Fibroblast of lung (primary cell): ENCODE results near the gene ZBTB7C. TPM values are rescaled to one million over a fixed set of nuclear protein-coding genes. Genes with fewer than 3 reads are reported as not detected.

Source experiments
- DNase-seq, 2 donors: peaks; one replicate each; pipeline versions ENCODE4 v3.0.0 to v3.0.0-alpha.2; 2010; ENCODE audit warnings: low read depth in 2 of 2
- H2AFZ ChIP-seq: 2 replicates; pipeline ENCODE4 v1.5.1; 2012; ENCODE audit warnings: low read length, control low read depth, inconsistent platforms
- H3K27ac ChIP-seq: 2 replicates; pipeline ENCODE4 v1.5.1; 2011; ENCODE audit warnings: low read length, control low read depth; ENCODE audit not compliant: insufficient read depth
- H3K27me3 ChIP-seq: 2 replicates; pipeline ENCODE4 v1.5.1; 2011; ENCODE audit warnings: mild to moderate bottlenecking, low read length; ENCODE audit not compliant: control insufficient read depth, insufficient read depth
- H3K36me3 ChIP-seq: 2 replicates; pipeline ENCODE4 v1.5.1; 2011; ENCODE audit warnings: low read length; ENCODE audit not compliant: control insufficient read depth, insufficient read depth
- H3K4me1 ChIP-seq: 2 replicates; pipeline ENCODE4 v1.5.1; 2011; ENCODE audit warnings: low read length; ENCODE audit not compliant: control insufficient read depth, insufficient read depth; ENCODE audit errors: extremely low read depth
- H3K4me2 ChIP-seq: 2 replicates; pipeline ENCODE4 v1.5.1; 2011; ENCODE audit warnings: low read length, control low read depth; ENCODE audit not compliant: insufficient read depth; ENCODE audit errors: extremely low read depth
- H3K4me3 ChIP-seq, 4 experiments: fragments of 200-600 bp in 1 of 4; sonication (generic) in 1 of 4; replicated peaks in 1 of 4; 2 replicates each; pipeline ENCODE4 v1.5.1; 2011 to 2016; ENCODE audit warnings: low read length in 4 of 4, low read depth in 3 of 4, mild to moderate bottlenecking in 3 of 4, control low read depth in 2 of 4, inconsistent platforms in 1 of 4, mixed read lengths in 1 of 4; ENCODE audit not compliant: insufficient read depth in 1 of 4; ENCODE audit errors: control extremely low read depth in 1 of 4
- H3K79me2 ChIP-seq: 2 replicates; pipeline ENCODE4 v1.5.1; 2012; ENCODE audit warnings: mild to moderate bottlenecking, low read length, inconsistent platforms; ENCODE audit not compliant: control insufficient read depth, insufficient read depth
- H3K9ac ChIP-seq: 2 replicates; pipeline ENCODE4 v1.5.1; 2011; ENCODE audit warnings: mild to moderate bottlenecking, low read length, control low read depth; ENCODE audit not compliant: insufficient read depth
- H3K9me3 ChIP-seq: 2 replicates; pipeline ENCODE4 v1.5.1; 2012; ENCODE audit warnings: low read depth, low read length; ENCODE audit not compliant: control insufficient read depth, insufficient read depth
- H4K20me1 ChIP-seq: 2 replicates; pipeline ENCODE4 v1.5.1; 2011; ENCODE audit warnings: low read length; ENCODE audit not compliant: control insufficient read depth, insufficient read depth; ENCODE audit errors: extremely low read depth
- EZH2 ChIP-seq: IDR thresholded peaks from 2 replicates; pipeline ENCODE4 v1.5.1; 2012; ENCODE audit warnings: low read length, control low read depth, mild to moderate bottlenecking; ENCODE audit errors: missing control alignments
- polyA plus RNA-seq, 2 donors: library from polyadenylated mRNA; depleted of rRNA in 1 of 2; stranded (reverse) in 1 of 2; unstranded in 1 of 2; fragments of >200 nt; gene quantifications; 2 replicates each; pipeline ENCODE4 v1.2.1, GENCODE V29; 2011 to 2012; ENCODE audit warnings: missing spikeins in 1 of 2
- total RNA-seq: library from RNA; depleted of rRNA; stranded (reverse); fragments of >200 nt; gene quantifications from 2 replicates; pipeline ENCODE4 v1.2.1, GENCODE V29; 2014
- TF ChIP-seq, protein P1 (sequence below), 2 donors: IDR thresholded peaks in 1 of 2; conservative IDR thresholded peaks in 1 of 2; 1 replicate in 1 of 2; 2 replicates in 1 of 2; pipeline ENCODE4 v1.5.1; 2011 to 2012; ENCODE audit warnings: low read length in 2 of 2, control low read depth in 1 of 2, inconsistent platforms in 1 of 2, low read depth in 1 of 2, mild to moderate bottlenecking in 1 of 2

The ZBTB7C gene
- total and polyA plus RNA-seq, 2 donors (not counting 1 experiment from before 2014, with no cell fraction given), result 0.19 to 0.33 TPM

DNA sequence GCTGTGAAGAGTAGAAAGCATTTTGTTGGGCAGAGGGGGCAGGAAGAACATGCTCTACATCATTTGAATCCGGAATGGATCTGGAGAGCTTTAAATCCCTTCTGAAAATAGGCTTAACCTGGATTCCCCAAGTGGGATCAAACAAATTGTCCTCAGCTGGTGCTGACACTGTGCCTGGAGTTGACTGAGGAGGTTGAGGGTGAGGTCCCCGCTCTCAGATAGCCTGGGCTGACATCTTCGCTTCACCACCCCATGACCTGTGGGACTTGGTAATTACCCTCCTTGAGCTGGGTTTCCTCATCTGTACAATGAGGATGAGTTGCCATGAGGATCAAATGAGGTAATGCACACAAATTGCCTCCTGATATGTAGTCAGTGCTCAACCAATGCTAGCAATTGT lies 360.9 kb downstream of the ZBTB7C start:
- Histone ChIP-seq H3K79me2 (no peaks in the 10 kb centered on the region), H3K27me3 (no peaks in the 10 kb centered on the region), H4K20me1 (no peaks in the 10 kb centered on the region), H3K9ac (no peak overlapping the region), H3K27ac (no peak overlapping the region), H2AFZ (no peak overlapping the region), H3K4me3 (no peak overlapping the region), H3K4me2 (no peak overlapping the region), H3K4me1 (no peaks in the 10 kb centered on the region), H3K36me3 (no peaks in the 10 kb centered on the region), H3K9me3 (no peaks in the 10 kb centered on the region)
- DNase-seq, result no peak
- TF ChIP-seq, protein P1, sequence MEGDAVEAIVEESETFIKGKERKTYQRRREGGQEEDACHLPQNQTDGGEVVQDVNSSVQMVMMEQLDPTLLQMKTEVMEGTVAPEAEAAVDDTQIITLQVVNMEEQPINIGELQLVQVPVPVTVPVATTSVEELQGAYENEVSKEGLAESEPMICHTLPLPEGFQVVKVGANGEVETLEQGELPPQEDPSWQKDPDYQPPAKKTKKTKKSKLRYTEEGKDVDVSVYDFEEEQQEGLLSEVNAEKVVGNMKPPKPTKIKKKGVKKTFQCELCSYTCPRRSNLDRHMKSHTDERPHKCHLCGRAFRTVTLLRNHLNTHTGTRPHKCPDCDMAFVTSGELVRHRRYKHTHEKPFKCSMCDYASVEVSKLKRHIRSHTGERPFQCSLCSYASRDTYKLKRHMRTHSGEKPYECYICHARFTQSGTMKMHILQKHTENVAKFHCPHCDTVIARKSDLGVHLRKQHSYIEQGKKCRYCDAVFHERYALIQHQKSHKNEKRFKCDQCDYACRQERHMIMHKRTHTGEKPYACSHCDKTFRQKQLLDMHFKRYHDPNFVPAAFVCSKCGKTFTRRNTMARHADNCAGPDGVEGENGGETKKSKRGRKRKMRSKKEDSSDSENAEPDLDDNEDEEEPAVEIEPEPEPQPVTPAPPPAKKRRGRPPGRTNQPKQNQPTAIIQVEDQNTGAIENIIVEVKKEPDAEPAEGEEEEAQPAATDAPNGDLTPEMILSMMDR (conservative IDR thresholded peaks at IDR 0.05 in 1 of 2, IDR thresholded peaks at IDR 0.05 in 1 of 2; ENCODE audit: low read depth in 1 of 2, low read length in 2 of 2), result no peak
- no peak for TF ChIP-seq EZH2

DNA sequence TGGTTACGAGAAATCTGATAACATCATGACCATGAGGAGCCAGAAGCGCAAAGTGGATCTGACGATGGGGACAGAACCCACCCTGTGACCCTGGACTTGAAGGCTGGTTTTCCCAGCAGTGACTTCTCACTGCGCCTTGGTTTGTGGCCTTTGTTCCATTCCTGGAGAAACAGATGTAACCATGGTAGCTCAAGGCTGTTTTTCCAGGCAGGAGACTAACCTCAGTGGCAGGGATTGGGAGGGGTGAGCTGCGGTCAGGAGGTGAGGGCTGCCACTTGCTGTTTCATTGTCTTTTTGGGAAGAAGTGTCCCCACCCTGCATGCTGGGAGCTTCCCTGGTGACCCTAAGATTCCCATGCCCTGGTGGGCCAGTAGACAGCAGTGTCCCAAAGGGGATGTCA lies 362.3 kb downstream of the ZBTB7C start:
- no peaks in the 10 kb centered on the region for H3K36me3 ChIP-seq
- no peaks in the 10 kb centered on the region for H3K79me2 ChIP-seq
- DNase-seq, result no peak
- H4K20me1 ChIP-seq, result no peaks in the 10 kb centered on the region
- no peak overlapping the region for H3K4me2 ChIP-seq
- no peaks in the 10 kb centered on the region for H3K4me1 ChIP-seq
- no peak overlapping the region for H3K4me3 ChIP-seq
- no peaks in the 10 kb centered on the region for H3K9me3 ChIP-seq
- TF ChIP-seq, protein P1 (conservative IDR thresholded peaks at IDR 0.05 in 1 of 2, IDR thresholded peaks at IDR 0.05 in 1 of 2; ENCODE audit: low read depth in 1 of 2, low read length in 2 of 2), result no peak
- TF ChIP-seq EZH2, result no peak
- no peaks in the 10 kb centered on the region for H3K27me3 ChIP-seq
- no peak overlapping the region for H3K9ac ChIP-seq
- no peak overlapping the region for H2AFZ ChIP-seq
- no peak overlapping the region for H3K27ac ChIP-seq

DNA sequence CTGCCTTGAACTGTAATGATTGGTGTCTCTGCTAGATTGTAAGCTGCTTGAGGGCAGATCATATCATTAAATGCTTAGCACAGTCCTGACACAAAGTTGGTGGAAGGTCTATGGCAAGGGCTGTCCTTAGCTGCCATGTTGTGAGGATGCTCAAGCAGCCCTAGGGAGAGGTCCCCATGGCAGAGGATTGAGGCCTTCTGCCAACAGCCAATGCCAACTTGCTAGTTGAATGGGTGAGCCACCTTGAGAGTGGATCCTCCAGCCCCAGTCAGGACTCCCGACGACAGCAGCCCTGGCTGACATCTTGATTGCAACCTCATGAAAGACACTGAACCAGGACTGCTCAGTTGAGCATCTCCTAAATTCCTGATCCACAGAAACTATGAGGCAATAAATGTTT lies 363.4 kb downstream of the ZBTB7C start:
- Histone ChIP-seq H3K27ac (no peak overlapping the region), H3K36me3 (no peaks in the 10 kb centered on the region), H3K4me1 (no peaks in the 10 kb centered on the region), H3K79me2 (no peaks in the 10 kb centered on the region), H2AFZ (no peak overlapping the region), H3K9ac (no peak overlapping the region), H3K27me3 (no peaks in the 10 kb centered on the region), H3K4me2 (no peak overlapping the region), H3K4me3 (no peak overlapping the region), H4K20me1 (no peaks in the 10 kb centered on the region), H3K9me3 (no peaks in the 10 kb centered on the region)
- TF ChIP-seq, protein P1 (conservative IDR thresholded peaks at IDR 0.05 in 1 of 2, IDR thresholded peaks at IDR 0.05 in 1 of 2; ENCODE audit: low read depth in 1 of 2, low read length in 2 of 2), result no peak
- TF ChIP-seq EZH2, result no peak
- DNase-seq, result no peak
